ENCODE measurements around the gene GAK. TPM values are rescaled to one million over a fixed set of nuclear protein-coding genes. Genes with fewer than 3 reads are reported as not detected.

GAK gene
- total RNA-seq, 1 experiment from 2014 or later, result 117 TPM

DNA sequence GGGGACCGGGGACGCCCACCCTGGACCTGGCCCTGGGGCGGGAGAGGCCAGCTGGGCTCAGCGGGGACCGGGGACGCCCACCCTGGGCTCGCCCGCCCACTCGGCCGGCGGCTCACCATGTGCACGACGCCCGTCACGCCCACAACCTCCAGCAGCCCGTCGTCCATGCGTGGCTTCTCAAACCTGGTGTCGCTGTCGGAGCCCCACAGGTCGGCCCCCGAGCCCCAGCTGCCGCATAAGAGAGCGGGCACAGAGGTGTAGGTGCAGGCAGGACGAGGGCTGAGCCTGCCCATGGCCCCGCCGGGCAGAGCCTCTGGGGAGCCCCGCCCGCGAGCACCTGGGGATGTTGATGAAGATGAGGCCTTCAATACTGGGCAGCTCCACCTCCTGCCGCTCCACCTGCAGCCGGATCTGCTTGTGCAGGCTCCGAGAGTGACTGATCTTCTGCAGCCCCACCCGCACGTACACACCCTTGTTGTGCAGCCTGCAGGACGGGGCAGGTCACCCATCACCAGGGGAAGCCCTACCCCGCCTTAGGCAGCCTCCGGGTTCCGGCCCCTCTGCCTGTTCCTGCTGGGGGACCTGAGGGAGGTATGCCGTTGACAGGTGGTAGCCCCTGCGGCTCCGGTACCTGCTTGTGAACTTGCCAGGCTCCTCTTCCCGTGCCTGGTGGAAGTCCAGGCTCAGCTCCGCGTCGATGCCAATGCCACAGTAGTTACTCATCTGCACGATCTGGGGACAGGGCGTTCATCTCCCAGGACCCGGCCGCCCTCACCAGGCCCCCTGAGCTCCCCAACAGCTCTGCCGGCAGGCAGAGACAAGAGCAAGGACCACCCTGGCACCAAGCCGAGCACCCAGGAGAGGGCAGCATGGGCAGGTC is 29.5 kb upstream of the GAK start:
- Histone ChIP-seq H3K9ac (ENCODE audit: low read length) (no peak overlapping the region), H3K4me1 (ENCODE audit: insufficient read depth, low read length) (no peaks in the 10 kb centered on the region), H3F3A (ENCODE audit: low read length, unreplicated experiment) (no peaks in the 10 kb centered on the region), H3K27ac (ENCODE audit: low read length) (no peak overlapping the region), H3K79me2 (ENCODE audit: low read length) (no peaks in the 10 kb centered on the region), H2AFZ (ENCODE audit: low read length) (no peak overlapping the region), H3K4me2 (ENCODE audit: low read length) (no peak overlapping the region), H3K36me3 (ENCODE audit: low read depth, low read length) (no peaks in the 10 kb centered on the region), H3K9me3 (ENCODE audit: low read length) (no peaks in the 10 kb centered on the region), H3K9me2 (replicated peaks; ENCODE audit: low read length) (no peaks in the 10 kb centered on the region), H4K20me1 (ENCODE audit: low read length) (no peaks in the 10 kb centered on the region), H3K4me3 (ENCODE audit: low read length) (no peak overlapping the region), H3K27me3 (ENCODE audit: low read length) (no peaks in the 10 kb centered on the region)
- ATAC-seq, result peak; percentile 51
- TF ChIP-seq EZH2phosphoT487 (IDR thresholded peaks at IDR 0.05; ENCODE audit: borderline replicate concordance, low read length) (no peak), EZH2 (IDR thresholded peaks at IDR 0.05; ENCODE audit: low read length, unreplicated experiment) (no peak)
- TF ChIP-seq, protein P1, sequence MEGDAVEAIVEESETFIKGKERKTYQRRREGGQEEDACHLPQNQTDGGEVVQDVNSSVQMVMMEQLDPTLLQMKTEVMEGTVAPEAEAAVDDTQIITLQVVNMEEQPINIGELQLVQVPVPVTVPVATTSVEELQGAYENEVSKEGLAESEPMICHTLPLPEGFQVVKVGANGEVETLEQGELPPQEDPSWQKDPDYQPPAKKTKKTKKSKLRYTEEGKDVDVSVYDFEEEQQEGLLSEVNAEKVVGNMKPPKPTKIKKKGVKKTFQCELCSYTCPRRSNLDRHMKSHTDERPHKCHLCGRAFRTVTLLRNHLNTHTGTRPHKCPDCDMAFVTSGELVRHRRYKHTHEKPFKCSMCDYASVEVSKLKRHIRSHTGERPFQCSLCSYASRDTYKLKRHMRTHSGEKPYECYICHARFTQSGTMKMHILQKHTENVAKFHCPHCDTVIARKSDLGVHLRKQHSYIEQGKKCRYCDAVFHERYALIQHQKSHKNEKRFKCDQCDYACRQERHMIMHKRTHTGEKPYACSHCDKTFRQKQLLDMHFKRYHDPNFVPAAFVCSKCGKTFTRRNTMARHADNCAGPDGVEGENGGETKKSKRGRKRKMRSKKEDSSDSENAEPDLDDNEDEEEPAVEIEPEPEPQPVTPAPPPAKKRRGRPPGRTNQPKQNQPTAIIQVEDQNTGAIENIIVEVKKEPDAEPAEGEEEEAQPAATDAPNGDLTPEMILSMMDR (conservative IDR thresholded peaks at IDR 0.05; ENCODE audit: low read depth, low read length), result no peak
- ChIA-PET POLR2A (ENCODE audit: unreplicated experiment) (no interaction called here), CTCF (no interaction called here)
- no TSS peak for BruUV-seq (replicated peaks)
- intact Hi-C loops (cut with micrococcal nuclease), result no loop called here
- DNase-seq, result no peak

GRCh38 chr4:960636-961350 is 28.7 kb upstream of the GAK start:
- ATAC-seq (no peak), DNase-seq (no peak)
- Histone ChIP-seq H4K20me1 (ENCODE audit: low read length) (no peaks in the 10 kb centered on the region), H3K4me2 (ENCODE audit: low read length) (no peak overlapping the region), H3K9me2 (replicated peaks; ENCODE audit: low read length) (no peaks in the 10 kb centered on the region), H3K9ac (ENCODE audit: low read length) (no peak overlapping the region), H3K4me3 (ENCODE audit: low read length) (no peak overlapping the region), H3K36me3 (ENCODE audit: low read depth, low read length) (no peaks in the 10 kb centered on the region), H3K79me2 (ENCODE audit: low read length) (no peaks in the 10 kb centered on the region), H2AFZ (ENCODE audit: low read length) (no peak overlapping the region), H3K27ac (ENCODE audit: low read length) (no peak overlapping the region), H3F3A (ENCODE audit: low read length, unreplicated experiment) (no peaks in the 10 kb centered on the region), H3K9me3 (ENCODE audit: low read length) (no peaks in the 10 kb centered on the region), H3K4me1 (ENCODE audit: insufficient read depth, low read length) (no peaks in the 10 kb centered on the region), H3K27me3 (ENCODE audit: low read length) (no peaks in the 10 kb centered on the region)
- TF ChIP-seq EZH2 (IDR thresholded peaks at IDR 0.05; ENCODE audit: low read length, unreplicated experiment) (no peak), EZH2phosphoT487 (IDR thresholded peaks at IDR 0.05; ENCODE audit: borderline replicate concordance, low read length) (no peak)
- TF ChIP-seq, protein P1 (conservative IDR thresholded peaks at IDR 0.05; ENCODE audit: low read depth, low read length), result no peak
- no TSS peak for BruUV-seq (replicated peaks)
- ChIA-PET POLR2A (ENCODE audit: unreplicated experiment) (no interaction called here), CTCF (no interaction called here)
- intact Hi-C loops (cut with micrococcal nuclease), result no loop called here
